ENCODE data around the gene NOP53. TPM values are rescaled to one million over a fixed set of nuclear protein-coding genes. Genes with fewer than 3 reads are reported as not detected.

Gene NOP53
- total and polyA plus RNA-seq, 3 donors from 2014 or later: 166 to 325 (median 309) TPM

- peak; percentile 61 for DNase-seq
- no peaks in the 10 kb centered on the region for H3K4me1 ChIP-seq
- no peak overlapping the region for H3K4me3 ChIP-seq
- H3K9me3 ChIP-seq: no peaks in the 10 kb centered on the region
- no peaks in the 10 kb centered on the region for H3K27me3 ChIP-seq
- no peak overlapping the region for H3K27ac ChIP-seq
- intact Hi-C loops (cut with DNase I; ENCODE audit: low total_unique reads): no loop called here
- H3K36me3 ChIP-seq (ENCODE audit: low read depth, missing control alignments): no peaks in the 10 kb centered on the region
- WGBS, 2 donors: 62 to 63% methylated on average over 12 to 19 of the region's 19 CpGs
- peak; percentile 56 to 63 (median 61) for TF ChIP-seq CTCF (IDR thresholded peaks at IDR 0.05)
- TF ChIP-seq POLR2A (IDR thresholded peaks at IDR 0.05): no peak
Measured at GRCh38 chr19:47765523-47766358, 20.4 kb downstream of the NOP53 start.

- Histone ChIP-seq H3K9me3 (no peaks in the 10 kb centered on the region), H3K27me3 (no peaks in the 10 kb centered on the region), H3K36me3 (ENCODE audit: low read depth, missing control alignments) (no peaks in the 10 kb centered on the region), H3K4me3 (no peak overlapping the region), H3K4me1 (no peaks in the 10 kb centered on the region), H3K27ac (no peak overlapping the region)
- no peak for DNase-seq
- intact Hi-C loops (cut with DNase I; ENCODE audit: low total_unique reads): no loop called here
- 76 to 77% methylated on average over 7 of the region's 7 CpGs for WGBS, 2 donors
- TF ChIP-seq POLR2A (IDR thresholded peaks at IDR 0.05) (no peak), CTCF (IDR thresholded peaks at IDR 0.05) (no peak)
Measured at GRCh38 chr19:47766359-47766620, 20.9 kb downstream of the NOP53 start.

- Histone ChIP-seq H3K27ac (no peak overlapping the region), H3K4me1 (no peaks in the 10 kb centered on the region), H3K4me3 (no peak overlapping the region), H3K36me3 (ENCODE audit: low read depth, missing control alignments) (no peaks in the 10 kb centered on the region), H3K9me3 (no peaks in the 10 kb centered on the region), H3K27me3 (no peaks in the 10 kb centered on the region)
- no peak for DNase-seq
- intact Hi-C loops (cut with DNase I; ENCODE audit: low total_unique reads): no loop called here
- 87 to 93% methylated on average over 7 of the region's 7 CpGs for WGBS, 2 donors
- no peak for TF ChIP-seq CTCF (IDR thresholded peaks at IDR 0.05)
- TF ChIP-seq POLR2A (IDR thresholded peaks at IDR 0.05): no peak
Measured at GRCh38 chr19:47766670-47767069, 21.3 kb downstream of the NOP53 start.

GRCh38 chr19:47767349-47767748 lies 22.0 kb downstream of the NOP53 start:
- H3K4me1 ChIP-seq: no peaks in the 10 kb centered on the region
- intact Hi-C loops (cut with DNase I; ENCODE audit: low total_unique reads): no loop called here
- H3K27ac ChIP-seq: no peak overlapping the region
- no peaks in the 10 kb centered on the region for H3K27me3 ChIP-seq
- DNase-seq: no peak
- TF ChIP-seq CTCF (IDR thresholded peaks at IDR 0.05): no peak
- no peak for TF ChIP-seq POLR2A (IDR thresholded peaks at IDR 0.05)
- H3K36me3 ChIP-seq (ENCODE audit: low read depth, missing control alignments): no peaks in the 10 kb centered on the region
- WGBS, 2 donors: 83 to 98% methylated on average over 2 of the region's 2 CpGs
- H3K4me3 ChIP-seq: no peak overlapping the region
- H3K9me3 ChIP-seq: no peaks in the 10 kb centered on the region

DNA sequence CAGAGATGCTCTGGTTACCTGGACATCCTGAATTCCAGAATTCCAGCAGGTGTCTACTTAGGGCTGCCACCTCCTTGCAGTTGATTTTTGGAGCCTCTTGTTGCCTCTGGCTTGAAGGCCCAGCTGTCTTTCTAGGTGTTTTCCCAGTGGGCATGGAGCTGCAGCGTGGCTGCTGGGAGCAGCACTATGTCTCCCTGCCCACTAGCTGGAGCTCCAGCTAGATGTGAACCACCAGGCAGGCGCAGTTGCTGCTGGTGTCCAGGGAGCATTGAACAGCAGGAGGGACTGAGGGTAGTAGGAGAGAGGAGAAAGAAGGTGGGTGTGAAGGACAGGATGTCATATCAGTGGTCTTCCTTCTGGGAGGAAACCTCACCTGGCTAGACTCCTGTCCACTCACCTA lies 23.3 kb downstream of the NOP53 start:
- DNase-seq: no peak
- 86 to 100% methylated on average over 2 of the region's 2 CpGs for WGBS, 2 donors
- H3K27me3 ChIP-seq: no peaks in the 10 kb centered on the region
- H3K27ac ChIP-seq: no peak overlapping the region
- H3K4me3 ChIP-seq: no peak overlapping the region
- intact Hi-C loops (cut with DNase I; ENCODE audit: low total_unique reads): no loop called here
- no peaks in the 10 kb centered on the region for H3K4me1 ChIP-seq
- no peaks in the 10 kb centered on the region for H3K36me3 ChIP-seq (ENCODE audit: low read depth, missing control alignments)
- TF ChIP-seq POLR2A (IDR thresholded peaks at IDR 0.05) (no peak), CTCF (IDR thresholded peaks at IDR 0.05) (no peak)
- H3K9me3 ChIP-seq: no peaks in the 10 kb centered on the region
